Stomach (tissue), 4 donors: ENCODE measurements around the gene MSRB2.

Experiments used
- POLR2AphosphoS5 ChIP-seq, 3 donors: sonication (generic); formaldehyde crosslinking; IDR thresholded peaks; one replicate each; pipeline ENCODE4 v1.6.1; 2016; ENCODE audit warnings: antibody characterized with exemption in 3 of 3
- TF ChIP-seq, protein P1 (sequence below), 7 experiments: fragments of 450-650 bp in 4 of 7; fragments of 200-600 bp in 3 of 7; sonication (generic) in 3 of 7; IDR thresholded peaks; one replicate each; pipeline ENCODE4 v1.5.1; 2016 to 2019; ENCODE audit warnings: antibody characterized with exemption in 7 of 7, control low read depth in 2 of 7, mild to moderate bottlenecking in 1 of 7

DNA sequence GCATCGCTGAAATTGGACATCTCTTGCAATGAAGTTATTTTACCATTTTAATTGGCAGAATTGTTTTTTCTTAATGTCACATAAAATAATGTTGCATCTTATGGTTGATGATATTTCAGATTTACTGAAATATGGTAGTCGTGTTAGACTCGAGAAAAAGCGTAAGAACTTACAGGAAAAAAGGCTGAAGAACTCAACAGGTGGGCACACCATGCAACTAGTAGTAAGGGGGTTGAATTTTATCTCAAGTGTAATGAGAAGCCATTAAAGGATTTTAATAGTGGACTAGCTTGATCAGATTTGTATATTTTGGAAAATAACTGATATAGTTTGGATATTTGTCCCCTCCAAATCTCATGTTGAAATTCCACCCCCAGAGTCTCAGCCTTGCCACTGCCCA is 41.1 kb downstream of the MSRB2 start:
- TF ChIP-seq, protein P1, sequence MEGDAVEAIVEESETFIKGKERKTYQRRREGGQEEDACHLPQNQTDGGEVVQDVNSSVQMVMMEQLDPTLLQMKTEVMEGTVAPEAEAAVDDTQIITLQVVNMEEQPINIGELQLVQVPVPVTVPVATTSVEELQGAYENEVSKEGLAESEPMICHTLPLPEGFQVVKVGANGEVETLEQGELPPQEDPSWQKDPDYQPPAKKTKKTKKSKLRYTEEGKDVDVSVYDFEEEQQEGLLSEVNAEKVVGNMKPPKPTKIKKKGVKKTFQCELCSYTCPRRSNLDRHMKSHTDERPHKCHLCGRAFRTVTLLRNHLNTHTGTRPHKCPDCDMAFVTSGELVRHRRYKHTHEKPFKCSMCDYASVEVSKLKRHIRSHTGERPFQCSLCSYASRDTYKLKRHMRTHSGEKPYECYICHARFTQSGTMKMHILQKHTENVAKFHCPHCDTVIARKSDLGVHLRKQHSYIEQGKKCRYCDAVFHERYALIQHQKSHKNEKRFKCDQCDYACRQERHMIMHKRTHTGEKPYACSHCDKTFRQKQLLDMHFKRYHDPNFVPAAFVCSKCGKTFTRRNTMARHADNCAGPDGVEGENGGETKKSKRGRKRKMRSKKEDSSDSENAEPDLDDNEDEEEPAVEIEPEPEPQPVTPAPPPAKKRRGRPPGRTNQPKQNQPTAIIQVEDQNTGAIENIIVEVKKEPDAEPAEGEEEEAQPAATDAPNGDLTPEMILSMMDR (IDR thresholded peaks at IDR 0.05) = no peak
- no peak for TF ChIP-seq POLR2AphosphoS5 (IDR thresholded peaks at IDR 0.05)
